HCT116 (cell line): ENCODE results near the gene PEDS1. TPM values are rescaled to one million over a fixed set of nuclear protein-coding genes. Genes with fewer than 3 reads are reported as not detected.
A peak's percentile ranks its signal among the peaks of the same experiment; 100 is the strongest.

Experiments used
- ATAC-seq: fragments of 200-7000 bp; cut with Tn5 transposase; 2 replicates; pipeline ENCODE4 v1.9.1; 2020; ENCODE audit warnings: mild to moderate bottlenecking, moderate library complexity
- BruUV-seq: library from RNA; stranded (reverse); fragments of 400-500 nt; replicated peaks from 2 replicates; lab custom pipeline; 2021; lab: Mats Ljungman, UMichigan
- CTCF ChIA-PET: fragments of 300-600 bp; sonication (Branson Sonifier 250); formaldehyde crosslinking; loops from one replicate; lab custom pipeline; 2021; ENCODE audit warnings: antibody characterized with exemption; lab: Charles Lee
- POLR2A ChIA-PET: fragments of 300-600, 350-600 bp; sonication (Branson Sonifier 250); formaldehyde crosslinking; loops from one replicate; lab custom pipeline; 2021; ENCODE audit warnings: antibody characterized with exemption; lab: Charles Lee
- RAD21 ChIA-PET, 2 experiments: fragments of 300-600 bp; sonication (Branson Sonifier 250); formaldehyde crosslinking; loops; one replicate each; lab custom pipeline; 2023; ENCODE audit warnings: low total read pairs in 2 of 2; ENCODE audit not compliant: uncharacterized antibody in 2 of 2, unreplicated experiment in 2 of 2, low non-redundant PET in 1 of 2; lab: Charles Lee
- DNase-seq: peaks from one replicate; pipeline ENCODE4 v3.0.0-alpha.2; 2010; ENCODE audit warnings: low read depth, low spot score
- H2AFZ ChIP-seq: fragments of 200-600 bp; shearing (Covaris generic), sonication (generic); 2 replicates; pipeline ENCODE4 v1.6.1; 2017; ENCODE audit warnings: low read depth, mixed run types, mixed read lengths, antibody characterized with exemption, low read length; ENCODE audit not compliant: poor library complexity, severe bottlenecking
- H3K27ac ChIP-seq: 2 replicates; pipeline ENCODE4 v1.5.1; 2012; ENCODE audit warnings: low read depth, low read length
- H3K27me3 ChIP-seq: fragments of 200-600 bp; sonication (generic); 2 replicates; pipeline ENCODE4 v1.6.1; 2016; ENCODE audit warnings: mixed run types, low read length, mixed read lengths; ENCODE audit not compliant: insufficient read depth
- H3K36me3 ChIP-seq, 2 experiments: fragments of 200-500 bp in 1 of 2; fragments of 200-600 bp in 1 of 2; sonication (Bioruptor generic) in 1 of 2; sonication (generic) in 1 of 2; 2 replicates each; pipeline versions ENCODE4 v1.5.1 to v1.6.1; 2014 to 2016; ENCODE audit warnings: low read length in 2 of 2, inconsistent platforms in 1 of 2, mixed read lengths in 1 of 2, mixed run types in 1 of 2; ENCODE audit not compliant: insufficient read depth in 2 of 2, control insufficient read depth in 1 of 2
- H3K4me1 ChIP-seq, 2 experiments: fragments of 200-600 bp in 1 of 2; sonication (generic) in 1 of 2; 2 replicates each; pipeline versions ENCODE4 v1.5.1 to v1.6.1; 2012 to 2017; ENCODE audit warnings: low read length in 2 of 2, inconsistent platforms in 1 of 2, mild to moderate bottlenecking in 1 of 2, mixed read lengths in 1 of 2, mixed run types in 1 of 2, moderate library complexity in 1 of 2; ENCODE audit not compliant: insufficient read depth in 2 of 2, control insufficient read depth in 1 of 2
- H3K4me2 ChIP-seq: fragments of 200-600 bp; sonication (generic); 2 replicates; pipeline ENCODE4 v1.6.1; 2017; ENCODE audit warnings: mixed run types, low read length, mixed read lengths
- H3K4me3 ChIP-seq, 2 experiments: fragments of 200-600 bp in 1 of 2; sonication (generic) in 1 of 2; replicated peaks in 1 of 2; 2 replicates each; pipeline ENCODE4 v1.5.1; 2011 to 2016; ENCODE audit warnings: low read length in 2 of 2, control low read depth in 1 of 2, low read depth in 1 of 2, mild to moderate bottlenecking in 1 of 2, mixed read lengths in 1 of 2, mixed run types in 1 of 2
- H3K79me2 ChIP-seq: fragments of 200-600 bp; sonication (generic); 2 replicates; pipeline ENCODE4 v1.6.1; 2017; ENCODE audit warnings: mild to moderate bottlenecking, mixed run types, low read length, moderate library complexity, mixed read lengths; ENCODE audit not compliant: insufficient read depth
- H3K9ac ChIP-seq: fragments of 200-600 bp; sonication (generic); 2 replicates; pipeline ENCODE4 v1.6.1; 2016; ENCODE audit warnings: low read length, mixed read lengths
- H3K9me2 ChIP-seq: fragments of 200-600 bp; sonication (generic), shearing (Covaris generic); 2 replicates; pipeline ENCODE4 v1.6.1; 2017; ENCODE audit warnings: mixed run types, mild to moderate bottlenecking, moderate library complexity; ENCODE audit not compliant: insufficient read depth
- H3K9me3 ChIP-seq, 2 experiments: fragments of 200-500 bp in 1 of 2; fragments of 200-600 bp in 1 of 2; sonication (Bioruptor generic) in 1 of 2; sonication (generic) in 1 of 2; 2 replicates each; pipeline ENCODE4 v1.6.1; 2014 to 2017; ENCODE audit warnings: low read length in 2 of 2, mixed read lengths in 2 of 2, inconsistent platforms in 1 of 2, low read depth in 1 of 2, mild to moderate bottlenecking in 1 of 2, mixed run types in 1 of 2, moderate library complexity in 1 of 2; ENCODE audit not compliant: control insufficient read depth in 1 of 2, insufficient read depth in 1 of 2
- H4K20me1 ChIP-seq: fragments of 200-600 bp; sonication (generic), shearing (Covaris generic); 2 replicates; pipeline ENCODE4 v1.6.1; 2017; ENCODE audit warnings: mixed run types, mild to moderate bottlenecking, moderate library complexity; ENCODE audit not compliant: insufficient read depth
- ATF3 ChIP-seq: IDR thresholded peaks from 2 replicates; pipeline ENCODE4 v1.6.1; 2012
- ELF1 ChIP-seq: IDR thresholded peaks from 2 replicates; pipeline ENCODE4 v1.6.1; 2012; ENCODE audit warnings: low read depth, borderline replicate concordance
- FOSL1 ChIP-seq: IDR thresholded peaks from 2 replicates; pipeline ENCODE4 v1.6.1; 2012; ENCODE audit warnings: low read depth
- JUND ChIP-seq: IDR thresholded peaks from 2 replicates; pipeline ENCODE4 v1.6.1; 2012
- POLR2A ChIP-seq: IDR thresholded peaks from 2 replicates; pipeline ENCODE4 v1.7.0; 2011; ENCODE audit warnings: borderline replicate concordance; ENCODE audit not compliant: insufficient read depth, insufficient read length; ENCODE audit errors: extremely low read depth
- RAD21 ChIP-seq: IDR thresholded peaks from 2 replicates; pipeline ENCODE4 v1.6.1; 2012; ENCODE audit warnings: low read depth, mild to moderate bottlenecking
- SP1 ChIP-seq: IDR thresholded peaks from 2 replicates; pipeline ENCODE4 v1.6.1; 2012; ENCODE audit warnings: low read depth
- intact Hi-C: fragments of 100-400 bp; cut with micrococcal nuclease; formaldehyde crosslinking; loops from 2 replicates; pipeline ENCODE4 v1.10.0; 2022
- total RNA-seq: library from RNA; stranded (reverse); gene quantifications from one replicate; pipeline ENCODE4 v1.2.1, GENCODE V29; 2021; ENCODE audit not compliant: unreplicated experiment

Gene PEDS1
- total RNA-seq, 1 experiment from 2014 or later = 31.9 TPM

- no peak for TF ChIP-seq ATF3
- no peak for TF ChIP-seq POLR2A
- TF ChIP-seq SP1 = no peak
- TF ChIP-seq JUND = no peak
- TF ChIP-seq, all 23 proteins: peak for 0
Observed at GRCh38 chr20:50110141-50111047, 43.1 kb downstream of the PEDS1 start (continued).

- Histone ChIP-seq H3K79me2 (peaks cover 92% of the 10 kb centered on the region), H3K9me3 (no peaks in the 10 kb centered on the region), H3K4me1 (peaks cover 70 to 88% of the 10 kb centered on the region in 2 experiments), H3K36me3 (peaks cover 2 to 14% of the 10 kb centered on the region in 2 experiments; a peak in 2 of 4 replicates), H3K9me2 (no peaks in the 10 kb centered on the region), H3K9ac (no peak overlapping the region), H3K4me3 (no peak overlapping the region), H3K4me2 (peak overlapping the region; percentile 36; the same call in 1 of the 2 replicates), H3K27me3 (no peaks in the 10 kb centered on the region), H3K27ac (no peak overlapping the region), H2AFZ (no peak overlapping the region), H4K20me1 (peaks cover 20% of the 10 kb centered on the region; the same call in 1 of the 2 replicates)
- TF ChIP-seq ELF1 (no peak), JUND (no peak), RAD21 (no peak), FOSL1 (no peak)
- RAD21 ChIA-PET = no interaction called here
- POLR2A ChIA-PET = no interaction called here
- no peak for ATAC-seq
- DNase-seq = no peak
- CTCF ChIA-PET = interaction anchor here (2.6 kb wide), 1 partner anchor 12 kb away, joined by 10 read pairs; no protein-coding TSS in a partner anchor
- intact Hi-C loops = no loop called here
- BruUV-seq = no TSS peak
Observed at GRCh38 chr20:50108556-50109235, 44.8 kb downstream of the PEDS1 start.
